ENCODE data around the gene MRPS27. TPM values are rescaled to one million over a fixed set of nuclear protein-coding genes. Genes with fewer than 3 reads are reported as not detected.

MRPS27 gene
- total and polyA plus RNA-seq, 8 donors = 14.8 to 43.3 (median 23.1) TPM

GRCh38 chr5:72294473-72294872, 25.6 kb downstream of the MRPS27 start:
- intact Hi-C loops (cut with DNase I; ENCODE audit: low total_unique reads) = no loop called here

DNA sequence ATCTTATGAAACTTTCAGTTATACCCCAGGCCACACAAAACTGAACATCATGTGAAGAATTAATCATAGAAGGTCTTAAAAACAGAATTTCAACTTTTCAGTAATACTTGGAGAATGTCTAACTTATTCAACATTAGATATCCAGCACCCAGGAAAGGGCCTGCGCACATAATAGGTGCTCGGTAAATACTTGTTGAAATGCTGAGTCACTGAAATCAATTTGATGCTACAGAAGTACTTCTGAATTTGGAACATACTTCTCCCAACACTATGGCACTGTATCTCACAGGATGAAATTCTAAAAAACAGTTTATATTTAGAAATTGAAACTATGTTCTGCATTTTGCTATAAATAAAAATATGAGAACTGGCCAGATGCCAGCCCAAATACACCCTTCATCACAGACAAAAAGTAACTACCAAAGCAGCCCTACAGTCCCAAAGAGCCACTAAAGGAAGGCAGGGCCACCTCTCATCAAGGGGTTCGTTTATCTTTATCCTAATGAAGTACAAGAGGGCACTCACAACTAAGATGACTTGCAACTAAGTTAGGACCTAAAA, 26.5 kb downstream of the MRPS27 start:
- Histone ChIP-seq H3K27me3 (no peaks in the 10 kb centered on the region), H3K36me3 (peaks cover 2 to 39% (median 31%) of the 10 kb centered on the region in 4 donors), H3K27ac (no peak overlapping the region), H3K9me3 (no peaks in the 10 kb centered on the region), H3K4me1 (peaks cover 0 to 12% (median 5%) of the 10 kb centered on the region in 4 donors), H3K4me3 (no peak overlapping the region)
- intact Hi-C loops (cut with DNase I; ENCODE audit: low total_unique reads) = no loop called here
- DNase-seq = no peak
- TF ChIP-seq, protein P1, sequence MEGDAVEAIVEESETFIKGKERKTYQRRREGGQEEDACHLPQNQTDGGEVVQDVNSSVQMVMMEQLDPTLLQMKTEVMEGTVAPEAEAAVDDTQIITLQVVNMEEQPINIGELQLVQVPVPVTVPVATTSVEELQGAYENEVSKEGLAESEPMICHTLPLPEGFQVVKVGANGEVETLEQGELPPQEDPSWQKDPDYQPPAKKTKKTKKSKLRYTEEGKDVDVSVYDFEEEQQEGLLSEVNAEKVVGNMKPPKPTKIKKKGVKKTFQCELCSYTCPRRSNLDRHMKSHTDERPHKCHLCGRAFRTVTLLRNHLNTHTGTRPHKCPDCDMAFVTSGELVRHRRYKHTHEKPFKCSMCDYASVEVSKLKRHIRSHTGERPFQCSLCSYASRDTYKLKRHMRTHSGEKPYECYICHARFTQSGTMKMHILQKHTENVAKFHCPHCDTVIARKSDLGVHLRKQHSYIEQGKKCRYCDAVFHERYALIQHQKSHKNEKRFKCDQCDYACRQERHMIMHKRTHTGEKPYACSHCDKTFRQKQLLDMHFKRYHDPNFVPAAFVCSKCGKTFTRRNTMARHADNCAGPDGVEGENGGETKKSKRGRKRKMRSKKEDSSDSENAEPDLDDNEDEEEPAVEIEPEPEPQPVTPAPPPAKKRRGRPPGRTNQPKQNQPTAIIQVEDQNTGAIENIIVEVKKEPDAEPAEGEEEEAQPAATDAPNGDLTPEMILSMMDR (IDR thresholded peaks at IDR 0.05) = no peak
- TF ChIP-seq POLR2AphosphoS5 (IDR thresholded peaks at IDR 0.05) = no peak
- 84 to 92% (median 88%) methylated on average over 3 of the region's 3 CpGs for WGBS, 5 donors

More at GRCh38 chr5:72294473-72294872, 25.6 kb downstream of the MRPS27 start:
- Histone ChIP-seq H3K36me3 (peaks cover 2 to 31% (median 26%) of the 10 kb centered on the region in 4 donors), H3K4me1 (peaks cover 0 to 12% (median under 1%) of the 10 kb centered on the region in 4 donors), H3K9me3 (no peaks in the 10 kb centered on the region), H3K4me3 (no peak overlapping the region), H3K27me3 (no peaks in the 10 kb centered on the region), H3K27ac (no peak overlapping the region)
- DNase-seq = no peak
- 87 to 96% (median 91%) methylated on average over 2 of the region's 2 CpGs for WGBS, 5 donors
- TF ChIP-seq, protein P1 (IDR thresholded peaks at IDR 0.05) = no peak
- TF ChIP-seq EP300 (IDR thresholded peaks at IDR 0.05) (no peak), POLR2AphosphoS5 (IDR thresholded peaks at IDR 0.05) (no peak), POLR2A (IDR thresholded peaks at IDR 0.05) (no peak)

GRCh38 chr5:72292411-72292810, 27.6 kb downstream of the MRPS27 start:
- DNase-seq = no peak
- intact Hi-C loops (cut with DNase I; ENCODE audit: low total_unique reads) = no loop called here
- Histone ChIP-seq H3K9me3 (no peaks in the 10 kb centered on the region), H3K27me3 (no peaks in the 10 kb centered on the region), H3K36me3 (peaks cover 2 to 50% (median 36%) of the 10 kb centered on the region in 4 donors), H3K4me3 (no peak overlapping the region), H3K27ac (no peak overlapping the region), H3K4me1 (peaks cover 0 to 13% (median 6%) of the 10 kb centered on the region in 4 donors)
- WGBS, 5 donors = 71 to 100% (median 97%) methylated on average over 1 of the region's 1 CpG
- TF ChIP-seq EP300 (IDR thresholded peaks at IDR 0.05) (no peak), POLR2AphosphoS5 (IDR thresholded peaks at IDR 0.05) (no peak), POLR2A (IDR thresholded peaks at IDR 0.05) (no peak)
- TF ChIP-seq, protein P1 (IDR thresholded peaks at IDR 0.05) = no peak

- Histone ChIP-seq H3K36me3 (peaks cover 2 to 54% (median 35%) of the 10 kb centered on the region in 4 donors), H3K4me1 (peaks cover 0 to 13% (median 6%) of the 10 kb centered on the region in 4 donors), H3K9me3 (no peaks in the 10 kb centered on the region), H3K27me3 (no peaks in the 10 kb centered on the region), H3K4me3 (no peak overlapping the region), H3K27ac (no peak overlapping the region)
- 95 to 100% (median 95%) methylated on average over 3 of the region's 3 CpGs for WGBS, 5 donors
- DNase-seq = no peak
- intact Hi-C loops (cut with DNase I; ENCODE audit: low total_unique reads) = no loop called here
- TF ChIP-seq, protein P1 (IDR thresholded peaks at IDR 0.05) = no peak
- TF ChIP-seq POLR2A (IDR thresholded peaks at IDR 0.05) = no peak
- no peak for TF ChIP-seq EP300 (IDR thresholded peaks at IDR 0.05)
Observed at GRCh38 chr5:72291601-72292000, 28.4 kb downstream of the MRPS27 start.

All from stomach (tissue), 9 donors.